ENCODE measurements around the gene NAE1. TPM values are rescaled to one million over a fixed set of nuclear protein-coding genes. Genes with fewer than 3 reads are reported as not detected.

NAE1 gene
- total RNA-seq, 1 experiment from 2014 or later: 146 TPM

DNA sequence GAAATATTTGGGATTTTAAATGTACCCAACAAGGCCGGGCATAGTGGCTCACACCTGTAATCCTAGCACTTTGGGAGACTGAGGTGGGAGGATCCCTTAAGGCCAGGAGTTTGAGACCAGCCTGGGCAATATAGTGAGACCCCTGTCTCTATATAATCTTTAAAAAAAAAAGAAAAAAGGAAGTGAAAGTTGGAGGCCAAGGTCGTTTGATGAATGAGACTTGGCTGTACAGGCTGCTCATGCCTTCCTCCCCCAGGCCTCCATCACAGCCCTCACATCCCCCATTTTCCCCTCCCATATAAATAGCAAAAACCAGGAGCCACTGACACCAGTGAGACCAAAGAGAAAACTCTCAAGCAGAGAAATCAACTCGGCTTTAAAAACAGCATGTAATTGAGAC, 10.1 kb upstream of the NAE1 start:
- no peak overlapping the region for H3K4me3 ChIP-seq (ENCODE audit: low read depth, low read length)
- peaks cover 10% of the 10 kb centered on the region for H3K9me3 Mint-ChIP-seq (ENCODE audit: unreplicated experiment)
- intact Hi-C loops (cut with micrococcal nuclease; ENCODE audit: unreplicated experiment): no loop called here
- ChIA-PET POLR2A (no interaction called here), CTCF (interaction anchor here (3.4 kb wide), 1 partner anchor 10 kb away, joined by 26 read pairs; the partner anchor contains the start of gene NAE1)
- H3K4me1 Mint-ChIP-seq (ENCODE audit: low read depth, unreplicated experiment): peaks cover 9% of the 10 kb centered on the region
- H3K27me3 ChIP-seq (replicated peaks; ENCODE audit: control insufficient read depth, insufficient read depth, low read length): no peaks in the 10 kb centered on the region; the same call in 1 of the 2 replicates
- no peak overlapping the region for H3K27ac Mint-ChIP-seq (ENCODE audit: unreplicated experiment)
- TF ChIP-seq, protein P1, sequence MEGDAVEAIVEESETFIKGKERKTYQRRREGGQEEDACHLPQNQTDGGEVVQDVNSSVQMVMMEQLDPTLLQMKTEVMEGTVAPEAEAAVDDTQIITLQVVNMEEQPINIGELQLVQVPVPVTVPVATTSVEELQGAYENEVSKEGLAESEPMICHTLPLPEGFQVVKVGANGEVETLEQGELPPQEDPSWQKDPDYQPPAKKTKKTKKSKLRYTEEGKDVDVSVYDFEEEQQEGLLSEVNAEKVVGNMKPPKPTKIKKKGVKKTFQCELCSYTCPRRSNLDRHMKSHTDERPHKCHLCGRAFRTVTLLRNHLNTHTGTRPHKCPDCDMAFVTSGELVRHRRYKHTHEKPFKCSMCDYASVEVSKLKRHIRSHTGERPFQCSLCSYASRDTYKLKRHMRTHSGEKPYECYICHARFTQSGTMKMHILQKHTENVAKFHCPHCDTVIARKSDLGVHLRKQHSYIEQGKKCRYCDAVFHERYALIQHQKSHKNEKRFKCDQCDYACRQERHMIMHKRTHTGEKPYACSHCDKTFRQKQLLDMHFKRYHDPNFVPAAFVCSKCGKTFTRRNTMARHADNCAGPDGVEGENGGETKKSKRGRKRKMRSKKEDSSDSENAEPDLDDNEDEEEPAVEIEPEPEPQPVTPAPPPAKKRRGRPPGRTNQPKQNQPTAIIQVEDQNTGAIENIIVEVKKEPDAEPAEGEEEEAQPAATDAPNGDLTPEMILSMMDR (IDR thresholded peaks at IDR 0.05; ENCODE audit: insufficient read depth in 1 of 2, low read depth in 1 of 2, low read length in 1 of 2, severe bottlenecking in 1 of 2, unreplicated experiment in 1 of 2): no peak
- no peak for DNase-seq
- H3K27me3 Mint-ChIP-seq (ENCODE audit: insufficient read depth, unreplicated experiment): peaks cover 13% of the 10 kb centered on the region
- H3K4me3 Mint-ChIP-seq (ENCODE audit: unreplicated experiment): no peak overlapping the region
- H3K36me3 ChIP-seq (ENCODE audit: control insufficient read depth, insufficient read depth, low read length): no peaks in the 10 kb centered on the region
- no TSS peak for BruUV-seq (replicated peaks)
- H3K4me1 ChIP-seq: peaks cover 6% of the 10 kb centered on the region; the same call in 1 of the 2 replicates
- H3K36me3 Mint-ChIP-seq (ENCODE audit: insufficient read depth, unreplicated experiment): no peaks in the 10 kb centered on the region
- no peaks in the 10 kb centered on the region for H3K9me3 ChIP-seq

GRCh38 chr16:66834746-66835145, 4.0 kb upstream of the NAE1 start:
- no peak for DNase-seq
- H3K27me3 Mint-ChIP-seq (ENCODE audit: insufficient read depth, unreplicated experiment): peaks cover 3% of the 10 kb centered on the region
- BruUV-seq (replicated peaks): no TSS peak
- H3K9me3 ChIP-seq: no peaks in the 10 kb centered on the region
- no peak overlapping the region for H3K4me3 ChIP-seq (ENCODE audit: low read depth, low read length)
- H3K36me3 Mint-ChIP-seq (ENCODE audit: insufficient read depth, unreplicated experiment): no peaks in the 10 kb centered on the region
- H3K36me3 ChIP-seq (ENCODE audit: control insufficient read depth, insufficient read depth, low read length): no peaks in the 10 kb centered on the region
- no peaks in the 10 kb centered on the region; the same call in 1 of the 2 replicates for H3K4me1 ChIP-seq
- CTCF ChIA-PET: interaction anchor here (0.8 to 2.6 kb wide), 4 partner anchors 22 to 39 kb away, joined by 3 to 12 read pairs (median 6); no protein-coding TSS in a partner anchor
- H3K4me3 Mint-ChIP-seq (ENCODE audit: unreplicated experiment): no peak overlapping the region
- TF ChIP-seq, protein P1 (IDR thresholded peaks at IDR 0.05; ENCODE audit: insufficient read depth in 1 of 2, low read depth in 1 of 2, low read length in 1 of 2, severe bottlenecking in 1 of 2, unreplicated experiment in 1 of 2): no peak
- no peak overlapping the region for H3K27ac Mint-ChIP-seq (ENCODE audit: unreplicated experiment)
- POLR2A ChIA-PET: no interaction called here
- intact Hi-C loops (cut with micrococcal nuclease; ENCODE audit: unreplicated experiment): no loop called here
- no peaks in the 10 kb centered on the region for H3K4me1 Mint-ChIP-seq (ENCODE audit: low read depth, unreplicated experiment)
- no peaks in the 10 kb centered on the region for H3K27me3 ChIP-seq (replicated peaks; ENCODE audit: control insufficient read depth, insufficient read depth, low read length)
- peaks cover 10% of the 10 kb centered on the region for H3K9me3 Mint-ChIP-seq (ENCODE audit: unreplicated experiment)

DNA sequence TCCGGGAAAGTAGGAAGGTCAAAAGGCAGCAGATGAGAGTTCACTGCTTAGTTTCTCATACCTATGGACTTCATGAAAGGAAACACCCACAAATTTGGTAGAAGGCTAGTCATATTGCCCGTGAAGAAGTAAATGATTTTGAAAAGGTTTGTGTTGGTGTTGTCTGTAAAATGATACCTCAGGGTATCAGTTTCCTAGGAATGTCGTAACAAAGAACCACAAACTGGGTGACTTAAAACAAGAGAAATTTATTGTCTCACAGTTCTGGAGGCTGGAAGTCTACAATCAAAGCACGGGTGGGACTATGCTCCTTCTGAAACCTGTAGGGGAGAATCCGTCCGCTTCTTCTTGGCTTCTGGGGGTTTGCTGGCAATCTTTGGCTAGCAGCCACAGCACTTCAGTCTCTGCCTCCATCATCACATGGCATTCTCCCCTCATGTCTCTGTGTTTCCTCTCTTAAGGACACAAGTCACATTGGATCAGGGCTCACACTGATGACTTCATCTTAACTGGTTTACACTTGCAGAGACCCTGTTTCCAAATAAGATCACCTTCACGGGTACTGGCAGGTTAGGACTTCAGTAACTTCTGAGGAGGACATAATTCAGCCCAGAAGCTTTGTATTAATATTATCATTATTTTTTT, 2.0 kb upstream of the NAE1 start:
- DNase-seq: no peak
- Mint-ChIP-seq H3K36me3 (ENCODE audit: insufficient read depth, unreplicated experiment) (peaks cover 13% of the 10 kb centered on the region), H3K4me3 (ENCODE audit: unreplicated experiment) (no peak overlapping the region), H3K9me3 (ENCODE audit: unreplicated experiment) (no peaks in the 10 kb centered on the region), H3K27ac (ENCODE audit: unreplicated experiment) (no peak overlapping the region), H3K27me3 (ENCODE audit: insufficient read depth, unreplicated experiment) (peaks cover 3% of the 10 kb centered on the region), H3K4me1 (ENCODE audit: low read depth, unreplicated experiment) (no peaks in the 10 kb centered on the region)
- H3K9me3 ChIP-seq: no peaks in the 10 kb centered on the region
- ChIA-PET POLR2A (no interaction called here), CTCF (interaction anchor here (0.8 to 2.6 kb wide), 2 partner anchors 35 to 40 kb away, joined by 3 to 9 read pairs; no protein-coding TSS in a partner anchor)
- no peak overlapping the region for H3K4me3 ChIP-seq (ENCODE audit: low read depth, low read length)
- intact Hi-C loops (cut with micrococcal nuclease; ENCODE audit: unreplicated experiment): no loop called here
- no TSS peak for BruUV-seq (replicated peaks)
- H3K4me1 ChIP-seq: no peaks in the 10 kb centered on the region; the same call in 1 of the 2 replicates
- TF ChIP-seq, protein P1 (IDR thresholded peaks at IDR 0.05; ENCODE audit: insufficient read depth in 1 of 2, low read depth in 1 of 2, low read length in 1 of 2, severe bottlenecking in 1 of 2, unreplicated experiment in 1 of 2): no peak
- H3K27me3 ChIP-seq (replicated peaks; ENCODE audit: control insufficient read depth, insufficient read depth, low read length): no peaks in the 10 kb centered on the region
- no peaks in the 10 kb centered on the region for H3K36me3 ChIP-seq (ENCODE audit: control insufficient read depth, insufficient read depth, low read length)

Measured in Caco-2 (cell line).